GM10266 (cell line): ENCODE measurements around the gene RPP14.
"Not testable (repeated sequence)": the region's sequence is repeated elsewhere in the genome, so short reads cannot be mapped to it uniquely, and the experiment has no call there.

Experiments
- DNase-seq: peaks from one replicate; pipeline ENCODE4 v3.0.0; 2012; ENCODE audit errors: extremely low spot score
- TF ChIP-seq, protein P1 (sequence below): IDR thresholded peaks from 2 replicates; pipeline ENCODE4 v1.5.1; 2012; ENCODE audit warnings: mild to moderate bottlenecking, low read depth; ENCODE audit not compliant: control insufficient read depth, insufficient read depth; ENCODE audit errors: missing control alignments

Gene RPP14

DNA sequence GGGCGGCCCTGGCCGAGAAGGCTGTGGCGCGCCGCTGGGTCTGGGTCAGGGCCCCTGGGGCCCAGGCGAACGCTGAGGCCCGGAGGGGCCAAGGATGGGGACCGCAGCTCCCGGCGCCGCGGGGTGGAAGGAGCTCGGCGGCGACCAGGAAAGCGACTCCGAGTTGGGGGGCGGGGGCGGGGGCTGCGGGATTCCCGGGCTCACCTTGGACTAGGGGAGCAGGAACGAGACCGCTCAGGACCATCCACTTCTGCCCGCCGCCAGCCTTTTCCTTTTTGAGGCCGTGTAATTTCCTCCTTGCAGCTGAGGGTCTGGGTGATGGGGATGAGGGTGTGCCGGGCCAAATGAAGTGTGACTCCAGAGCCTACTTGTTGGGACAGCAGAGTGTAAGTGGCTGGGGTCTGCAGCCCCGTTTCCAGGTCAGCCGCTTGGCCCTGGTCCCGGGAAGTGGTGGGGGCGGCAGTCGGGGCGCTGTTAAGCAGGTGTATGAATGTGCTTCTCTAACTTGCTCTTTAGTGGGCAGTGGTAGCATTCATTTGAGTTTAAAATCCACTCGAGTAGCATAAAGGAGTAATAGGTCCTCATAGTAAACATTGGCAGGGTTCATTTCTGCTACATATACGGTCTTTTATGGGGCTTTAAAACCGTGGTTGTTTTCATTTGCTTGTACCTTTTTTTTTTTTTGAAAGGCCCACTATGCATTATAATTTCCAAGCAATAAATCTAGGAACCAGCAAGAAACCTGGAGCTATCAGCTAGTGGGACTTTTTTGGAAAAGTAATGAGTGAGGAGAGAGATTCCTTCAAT is 27.4 kb downstream of the RPP14 start:
- TF ChIP-seq, protein P1, sequence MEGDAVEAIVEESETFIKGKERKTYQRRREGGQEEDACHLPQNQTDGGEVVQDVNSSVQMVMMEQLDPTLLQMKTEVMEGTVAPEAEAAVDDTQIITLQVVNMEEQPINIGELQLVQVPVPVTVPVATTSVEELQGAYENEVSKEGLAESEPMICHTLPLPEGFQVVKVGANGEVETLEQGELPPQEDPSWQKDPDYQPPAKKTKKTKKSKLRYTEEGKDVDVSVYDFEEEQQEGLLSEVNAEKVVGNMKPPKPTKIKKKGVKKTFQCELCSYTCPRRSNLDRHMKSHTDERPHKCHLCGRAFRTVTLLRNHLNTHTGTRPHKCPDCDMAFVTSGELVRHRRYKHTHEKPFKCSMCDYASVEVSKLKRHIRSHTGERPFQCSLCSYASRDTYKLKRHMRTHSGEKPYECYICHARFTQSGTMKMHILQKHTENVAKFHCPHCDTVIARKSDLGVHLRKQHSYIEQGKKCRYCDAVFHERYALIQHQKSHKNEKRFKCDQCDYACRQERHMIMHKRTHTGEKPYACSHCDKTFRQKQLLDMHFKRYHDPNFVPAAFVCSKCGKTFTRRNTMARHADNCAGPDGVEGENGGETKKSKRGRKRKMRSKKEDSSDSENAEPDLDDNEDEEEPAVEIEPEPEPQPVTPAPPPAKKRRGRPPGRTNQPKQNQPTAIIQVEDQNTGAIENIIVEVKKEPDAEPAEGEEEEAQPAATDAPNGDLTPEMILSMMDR: peak; percentile 59
- DNase-seq: peak; percentile 78

GRCh38 chr3:58334013-58334321 is 27.9 kb downstream of the RPP14 start:
- DNase-seq: no peak
- TF ChIP-seq, protein P1: no peak

GRCh38 chr3:58334506-58334884 is 28.4 kb downstream of the RPP14 start:
- no peak for DNase-seq
- TF ChIP-seq, protein P1: no peak

- no peak for DNase-seq
- TF ChIP-seq, protein P1: no peak
Observed at GRCh38 chr3:58335652-58335947, 29.6 kb downstream of the RPP14 start.

- TF ChIP-seq, protein P1: no peak
- DNase-seq: no peak
Observed at GRCh38 chr3:58336135-58336882, 30.3 kb downstream of the RPP14 start.

- TF ChIP-seq, protein P1: no peak
- no peak for DNase-seq
Observed at GRCh38 chr3:58337190-58337589, 31.1 kb downstream of the RPP14 start.

DNA sequence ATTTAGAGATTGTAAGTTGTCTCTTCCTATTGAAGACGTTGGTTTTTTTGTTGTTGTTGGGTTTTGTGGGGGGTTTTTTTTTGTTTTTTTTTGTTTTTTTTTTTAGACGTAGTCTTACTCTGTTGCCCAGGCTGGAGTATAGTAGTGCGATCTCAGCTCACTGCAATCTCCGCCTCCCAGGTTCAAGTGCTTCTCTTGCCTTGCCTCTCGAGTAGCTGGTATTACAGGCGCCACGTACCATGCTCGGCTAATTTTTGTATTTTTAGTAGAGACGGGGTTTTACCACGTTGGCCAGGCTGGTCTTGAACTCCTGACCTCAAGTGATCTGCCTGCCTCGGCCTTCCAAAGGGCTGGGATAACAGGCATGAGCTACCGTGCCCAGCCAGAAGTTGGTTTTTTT is 33.1 kb downstream of the RPP14 start:
- not testable (repeated sequence) for DNase-seq
